SU-DHL-6 (cell line): ENCODE data around the gene SPN.
"Not testable (repeated sequence)": the region's sequence is repeated elsewhere in the genome, so short reads cannot be mapped to it uniquely, and the experiment has no call there.

Experiments
- H2AFZ ChIP-seq: fragments of 200-600 bp; sonication (generic); 2 replicates; pipeline ENCODE4 v1.6.1; 2014; ENCODE audit warnings: low read depth, mild to moderate bottlenecking, moderate library complexity, mixed read lengths, antibody characterized with exemption, low read length; ENCODE audit not compliant: severe bottlenecking
- H3F3A ChIP-seq: fragments of 200-600 bp; shearing (Covaris generic); 2 replicates; pipeline ENCODE4 v1.6.0; 2016; ENCODE audit warnings: antibody characterized with exemption, mild to moderate bottlenecking; ENCODE audit not compliant: insufficient read depth
- H3K27ac ChIP-seq: fragments of 200-600 bp; sonication (generic); 2 replicates; pipeline ENCODE4 v1.5.1; 2016; ENCODE audit warnings: low read depth, mild to moderate bottlenecking, low read length, moderate library complexity, mixed read lengths
- H3K27me3 ChIP-seq: fragments of 200-600 bp; sonication (generic), shearing (Covaris generic); 2 replicates; pipeline ENCODE4 v1.6.0; 2014; ENCODE audit warnings: mild to moderate bottlenecking, low read length
- H3K36me3 ChIP-seq: fragments of 200-600 bp; sonication (generic); 2 replicates; pipeline ENCODE4 v1.6.1; 2014; ENCODE audit warnings: mild to moderate bottlenecking, low read length, mixed read lengths
- H3K4me2 ChIP-seq: fragments of 300-600, 200-600 bp; shearing (Covaris generic), sonication (generic); 2 replicates; pipeline ENCODE4 v1.6.0; 2014; ENCODE audit warnings: low read length, low read depth, mild to moderate bottlenecking; ENCODE audit not compliant: poor library complexity, severe bottlenecking
- H3K4me3 ChIP-seq: fragments of 200-600 bp; sonication (generic); 2 replicates; pipeline ENCODE4 v1.5.1; 2014; ENCODE audit warnings: antibody characterized with exemption, low read length, mild to moderate bottlenecking, mixed read lengths; ENCODE audit not compliant: insufficient read depth, poor library complexity, severe bottlenecking
- H3K79me2 ChIP-seq: fragments of 200-600 bp; sonication (generic); 2 replicates; pipeline ENCODE4 v1.6.1; 2014; ENCODE audit warnings: mild to moderate bottlenecking, low read length, moderate library complexity; ENCODE audit not compliant: insufficient read depth
- H3K9ac ChIP-seq: fragments of 200-600 bp; sonication (generic); 2 replicates; pipeline ENCODE4 v1.7.0; 2014; ENCODE audit warnings: mild to moderate bottlenecking, low read length
- H3K9me2 ChIP-seq: fragments of 200-600 bp; sonication (generic); replicated peaks from 2 replicates; pipeline ENCODE4 v1.6.1; 2014; ENCODE audit warnings: low read length; ENCODE audit not compliant: insufficient read depth
- H3K9me3 ChIP-seq: fragments of 200-600 bp; sonication (generic); 2 replicates; pipeline ENCODE4 v1.6.1; 2014; ENCODE audit warnings: low read length, mixed read lengths; ENCODE audit not compliant: insufficient read depth
- H4K20me1 ChIP-seq: fragments of 200-600 bp; sonication (generic); 2 replicates; pipeline ENCODE4 v1.6.1; 2014; ENCODE audit warnings: low read depth, mild to moderate bottlenecking, antibody characterized with exemption, low read length, moderate library complexity, mixed read lengths
- EZH2phosphoT487 ChIP-seq: fragments of 200-600 bp; sonication (generic), shearing (Covaris generic); conservative IDR thresholded peaks from 2 replicates; pipeline ENCODE4 v1.6.1; 2018; ENCODE audit warnings: mild to moderate bottlenecking, antibody characterized with exemption, low read length, moderate library complexity, mixed read lengths
- TF ChIP-seq, protein P1 (sequence below): fragments of 200-600 bp; sonication (generic); IDR thresholded peaks from one replicate; pipeline ENCODE4 v1.5.1; 2017; ENCODE audit warnings: antibody characterized with exemption, mild to moderate bottlenecking, low read length, moderate library complexity; ENCODE audit not compliant: insufficient read depth, poor library complexity, severe bottlenecking

Gene SPN

DNA sequence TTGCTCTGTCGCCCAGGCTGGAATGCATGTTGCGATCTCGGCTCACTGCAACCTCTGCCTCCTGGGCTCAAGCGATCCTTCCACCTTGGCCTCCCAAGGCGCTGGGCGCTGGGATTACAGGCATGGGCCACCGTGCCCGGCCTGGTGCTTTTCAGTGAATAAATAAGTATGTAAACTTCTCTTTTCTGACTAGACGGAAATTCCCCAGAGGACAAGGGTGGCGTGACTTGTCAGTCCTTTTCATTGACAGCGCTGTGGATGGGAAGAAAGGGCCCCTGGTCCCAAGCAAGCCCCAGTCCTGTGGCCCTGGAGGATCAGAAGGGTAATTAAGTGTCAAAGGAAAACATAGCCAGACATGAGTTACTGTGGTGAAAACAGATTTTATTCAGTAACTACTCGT lies 9.6 kb upstream of the SPN start:
- no peak overlapping the region for H3K4me3 ChIP-seq
- H3K9ac ChIP-seq = no peak overlapping the region
- no peaks in the 10 kb centered on the region for H3K9me3 ChIP-seq
- no peak overlapping the region for H3K27ac ChIP-seq
- peak overlapping the region; percentile 19 for H3K4me2 ChIP-seq
- H3K27me3 ChIP-seq = no peaks in the 10 kb centered on the region
- H3K9me2 ChIP-seq = no peaks in the 10 kb centered on the region
- H4K20me1 ChIP-seq = no peaks in the 10 kb centered on the region
- no peaks in the 10 kb centered on the region for H3F3A ChIP-seq
- TF ChIP-seq, protein P1, sequence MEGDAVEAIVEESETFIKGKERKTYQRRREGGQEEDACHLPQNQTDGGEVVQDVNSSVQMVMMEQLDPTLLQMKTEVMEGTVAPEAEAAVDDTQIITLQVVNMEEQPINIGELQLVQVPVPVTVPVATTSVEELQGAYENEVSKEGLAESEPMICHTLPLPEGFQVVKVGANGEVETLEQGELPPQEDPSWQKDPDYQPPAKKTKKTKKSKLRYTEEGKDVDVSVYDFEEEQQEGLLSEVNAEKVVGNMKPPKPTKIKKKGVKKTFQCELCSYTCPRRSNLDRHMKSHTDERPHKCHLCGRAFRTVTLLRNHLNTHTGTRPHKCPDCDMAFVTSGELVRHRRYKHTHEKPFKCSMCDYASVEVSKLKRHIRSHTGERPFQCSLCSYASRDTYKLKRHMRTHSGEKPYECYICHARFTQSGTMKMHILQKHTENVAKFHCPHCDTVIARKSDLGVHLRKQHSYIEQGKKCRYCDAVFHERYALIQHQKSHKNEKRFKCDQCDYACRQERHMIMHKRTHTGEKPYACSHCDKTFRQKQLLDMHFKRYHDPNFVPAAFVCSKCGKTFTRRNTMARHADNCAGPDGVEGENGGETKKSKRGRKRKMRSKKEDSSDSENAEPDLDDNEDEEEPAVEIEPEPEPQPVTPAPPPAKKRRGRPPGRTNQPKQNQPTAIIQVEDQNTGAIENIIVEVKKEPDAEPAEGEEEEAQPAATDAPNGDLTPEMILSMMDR = no peak
- TF ChIP-seq EZH2phosphoT487 = no peak
- no peaks in the 10 kb centered on the region for H3K79me2 ChIP-seq
- H2AFZ ChIP-seq = no peak overlapping the region
- no peaks in the 10 kb centered on the region for H3K36me3 ChIP-seq

DNA sequence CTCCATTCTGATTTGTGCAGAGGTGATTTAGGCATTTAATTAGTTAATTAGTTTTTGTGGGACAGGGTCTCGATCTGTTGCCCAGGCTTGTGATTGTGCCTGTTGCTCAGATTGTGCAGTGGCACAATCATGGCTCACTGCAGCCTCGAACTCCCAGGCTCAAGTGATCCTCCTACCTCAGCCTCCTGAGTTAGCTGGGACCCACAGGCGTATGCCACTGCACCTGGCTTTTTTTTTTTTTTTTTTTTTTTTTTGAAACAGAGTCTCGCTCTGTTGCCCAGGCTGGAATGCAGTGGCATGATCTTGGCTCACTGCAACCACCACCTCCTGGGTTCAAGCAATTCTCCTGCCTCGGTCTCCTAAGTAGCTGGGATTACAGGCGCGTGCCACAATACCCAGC lies 9.2 kb upstream of the SPN start:
- H4K20me1 ChIP-seq, H3K9me2 ChIP-seq, H3K9me3 ChIP-seq, H3F3A ChIP-seq, H3K79me2 ChIP-seq, H2AFZ ChIP-seq, H3K36me3 ChIP-seq, H3K27ac ChIP-seq, H3K27me3 ChIP-seq, H3K9ac ChIP-seq, H3K4me3 ChIP-seq: not testable (repeated sequence)
- H3K4me2 ChIP-seq = peak overlapping the region; percentile 19

DNA sequence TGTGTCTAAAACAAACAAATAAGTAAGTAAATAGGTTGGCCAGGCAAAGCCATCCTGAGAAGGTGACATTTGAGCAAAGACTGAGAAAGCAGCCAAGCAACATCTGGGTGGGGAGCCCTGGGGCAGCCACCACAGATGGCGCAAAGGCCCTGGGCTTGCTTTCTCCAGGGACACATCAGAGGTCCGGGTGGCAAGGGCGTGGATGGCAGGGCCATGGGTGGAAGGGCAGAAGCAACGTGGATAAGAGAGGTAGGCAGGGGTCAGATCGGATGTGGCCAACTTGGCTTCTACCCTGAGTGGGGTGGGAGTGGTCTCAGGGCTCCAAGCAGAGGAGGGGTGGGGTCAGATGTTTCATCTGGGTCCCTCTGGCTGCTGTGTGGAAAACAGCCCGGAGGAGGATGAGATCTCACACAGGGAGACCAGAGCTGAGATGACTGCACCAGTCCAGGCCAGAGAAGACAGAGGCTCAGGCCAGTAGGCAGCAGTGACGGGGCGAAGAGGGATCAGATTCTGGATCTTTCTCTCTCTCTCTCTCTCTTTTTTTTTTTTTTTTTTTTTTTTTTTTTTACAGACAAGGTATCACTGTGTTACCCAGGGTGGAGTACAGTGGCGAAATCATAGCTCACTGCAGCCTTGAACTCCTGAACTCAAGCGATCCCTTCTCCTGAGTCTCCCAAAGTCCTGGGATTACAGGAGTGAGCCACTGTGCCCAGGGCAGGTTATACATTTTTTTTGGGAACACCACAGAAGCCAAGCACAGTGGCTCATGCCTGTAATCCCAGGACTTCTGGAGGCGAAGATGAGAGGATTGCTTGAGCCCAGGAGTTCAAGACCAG lies 6.1 kb upstream of the SPN start:
- Histone ChIP-seq H3K9me3 (no peaks in the 10 kb centered on the region), H3K4me3 (no peak overlapping the region), H3F3A (no peaks in the 10 kb centered on the region), H3K9ac (no peak overlapping the region), H4K20me1 (no peaks in the 10 kb centered on the region), H3K9me2 (no peaks in the 10 kb centered on the region), H3K27ac (no peak overlapping the region), H3K4me2 (no peak overlapping the region), H3K79me2 (no peaks in the 10 kb centered on the region), H3K27me3 (no peaks in the 10 kb centered on the region), H2AFZ (no peak overlapping the region), H3K36me3 (no peaks in the 10 kb centered on the region)
- no peak for TF ChIP-seq EZH2phosphoT487
- TF ChIP-seq, protein P1 = no peak

DNA sequence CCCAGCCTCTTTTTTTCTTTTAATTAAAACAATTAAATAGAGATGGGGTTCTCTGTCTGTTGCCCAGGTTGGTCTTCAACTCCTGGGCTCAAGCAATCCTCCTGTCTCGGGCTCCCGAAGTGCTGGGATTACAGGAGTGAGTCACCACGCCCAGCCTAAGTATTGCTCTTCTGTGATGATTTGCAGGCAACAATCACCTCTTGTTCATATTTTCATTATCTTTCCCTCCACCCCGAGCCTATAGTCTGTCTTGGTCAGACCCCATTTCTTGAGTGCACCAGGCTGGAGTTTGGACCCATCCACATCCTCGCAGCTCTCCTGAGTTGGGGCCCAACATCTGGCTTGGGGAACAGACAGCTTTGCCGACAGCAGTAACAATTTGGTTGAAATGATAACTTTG lies 4.3 kb upstream of the SPN start:
- Histone ChIP-seq H3K4me2 (no peak overlapping the region), H3K9me3 (no peaks in the 10 kb centered on the region), H3K9me2 (no peaks in the 10 kb centered on the region), H3F3A (no peaks in the 10 kb centered on the region), H3K9ac (no peak overlapping the region), H4K20me1 (no peaks in the 10 kb centered on the region), H3K4me3 (no peak overlapping the region), H3K79me2 (no peaks in the 10 kb centered on the region), H3K27me3 (no peaks in the 10 kb centered on the region), H2AFZ (no peak overlapping the region), H3K27ac (no peak overlapping the region), H3K36me3 (no peaks in the 10 kb centered on the region)
- TF ChIP-seq, protein P1 = no peak
- no peak for TF ChIP-seq EZH2phosphoT487
